ENCODE data around the gene GRM1.

GRCh38 chr6:146363838-146364607 lies 335.2 kb downstream of the GRM1 start:
- TF ChIP-seq, protein P1, sequence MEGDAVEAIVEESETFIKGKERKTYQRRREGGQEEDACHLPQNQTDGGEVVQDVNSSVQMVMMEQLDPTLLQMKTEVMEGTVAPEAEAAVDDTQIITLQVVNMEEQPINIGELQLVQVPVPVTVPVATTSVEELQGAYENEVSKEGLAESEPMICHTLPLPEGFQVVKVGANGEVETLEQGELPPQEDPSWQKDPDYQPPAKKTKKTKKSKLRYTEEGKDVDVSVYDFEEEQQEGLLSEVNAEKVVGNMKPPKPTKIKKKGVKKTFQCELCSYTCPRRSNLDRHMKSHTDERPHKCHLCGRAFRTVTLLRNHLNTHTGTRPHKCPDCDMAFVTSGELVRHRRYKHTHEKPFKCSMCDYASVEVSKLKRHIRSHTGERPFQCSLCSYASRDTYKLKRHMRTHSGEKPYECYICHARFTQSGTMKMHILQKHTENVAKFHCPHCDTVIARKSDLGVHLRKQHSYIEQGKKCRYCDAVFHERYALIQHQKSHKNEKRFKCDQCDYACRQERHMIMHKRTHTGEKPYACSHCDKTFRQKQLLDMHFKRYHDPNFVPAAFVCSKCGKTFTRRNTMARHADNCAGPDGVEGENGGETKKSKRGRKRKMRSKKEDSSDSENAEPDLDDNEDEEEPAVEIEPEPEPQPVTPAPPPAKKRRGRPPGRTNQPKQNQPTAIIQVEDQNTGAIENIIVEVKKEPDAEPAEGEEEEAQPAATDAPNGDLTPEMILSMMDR (conservative IDR thresholded peaks at IDR 0.05 in 1 of 2, IDR thresholded peaks at IDR 0.05 in 1 of 2; ENCODE audit: extremely low read depth in 1 of 2, insufficient read depth in 1 of 2, low read depth in 1 of 2, low read length in 2 of 2): no peak
- no peak for TF ChIP-seq EZH2 (IDR thresholded peaks at IDR 0.05; ENCODE audit: borderline replicate concordance, low read length)
